Liver (tissue), 3 donors: ENCODE results near the gene KLHDC9.

Experiments used
- ATF3 ChIP-seq: IDR thresholded peaks from 2 replicates; pipeline ENCODE4 v1.6.1; 2016; ENCODE audit warnings: antibody characterized with exemption
- CTCF ChIP-seq: fragments of 150-350 bp; IDR thresholded peaks from 2 replicates; pipeline ENCODE4 v1.5.1; 2017; ENCODE audit warnings: improper control_type of control experiment, low read depth, low read length; ENCODE audit not compliant: missing input control
- GABPA ChIP-seq, 2 donors: IDR thresholded peaks in 1 of 2; conservative IDR thresholded peaks in 1 of 2; 2 replicates each; pipeline ENCODE4 v1.6.1; 2016; ENCODE audit warnings: antibody characterized with exemption in 2 of 2, mild to moderate bottlenecking in 1 of 2, moderate library complexity in 1 of 2
- JUND ChIP-seq, 2 donors: IDR thresholded peaks; 2 replicates each; pipeline ENCODE4 v1.6.1; 2016; ENCODE audit warnings: antibody characterized with exemption in 2 of 2
- MAX ChIP-seq: IDR thresholded peaks from 2 replicates; pipeline ENCODE4 v1.6.1; 2016; ENCODE audit warnings: antibody characterized with exemption
- RAD21 ChIP-seq, 2 donors: IDR thresholded peaks; 2 replicates each; pipeline ENCODE4 v1.6.1; 2016; ENCODE audit warnings: antibody characterized with exemption in 2 of 2, mild to moderate bottlenecking in 2 of 2
- YY1 ChIP-seq: IDR thresholded peaks from 2 replicates; pipeline ENCODE4 v1.6.1; 2016; ENCODE audit warnings: antibody characterized with exemption, mild to moderate bottlenecking
- donor health status: healthy.
- donor health status: healthy.

- TF ChIP-seq CTCF (no peak), ATF3 (no peak), GABPA (IDR thresholded peaks at IDR 0.05 in 1 of 2, conservative IDR thresholded peaks at IDR 0.05 in 1 of 2) (no peak), RAD21 (IDR thresholded peaks at IDR 0.05) (no peak), JUND (IDR thresholded peaks at IDR 0.05) (no peak), YY1 (no peak), MAX (no peak)
Measured at GRCh38 chr1:161096530-161096929, 1.6 kb upstream of the KLHDC9 start.
